ENCODE measurements around the gene IGFALS.

Gene IGFALS

GRCh38 chr16:1777375-1778199 is 15.9 kb downstream of the IGFALS start:
- Mint-ChIP-seq H3K27ac (no peak overlapping the region), H3K27me3 (ENCODE audit: low read depth, poor library complexity) (no peaks in the 10 kb centered on the region)
- no peak for TF ChIP-seq CTCF (IDR thresholded peaks at IDR 0.05)

GRCh38 chr16:1776991-1777374 is 16.5 kb downstream of the IGFALS start:
- DNase-seq = no peak
- H3K9me3 Mint-ChIP-seq = no peaks in the 10 kb centered on the region

More at GRCh38 chr16:1777375-1778199, 15.9 kb downstream of the IGFALS start:
- Mint-ChIP-seq H3K4me1 (peaks cover 16% of the 10 kb centered on the region), H3K4me3 (no peak overlapping the region), H3K9me3 (no peaks in the 10 kb centered on the region), H3K36me3 (ENCODE audit: low read depth) (no peaks in the 10 kb centered on the region)
- DNase-seq = no peak

DNA sequence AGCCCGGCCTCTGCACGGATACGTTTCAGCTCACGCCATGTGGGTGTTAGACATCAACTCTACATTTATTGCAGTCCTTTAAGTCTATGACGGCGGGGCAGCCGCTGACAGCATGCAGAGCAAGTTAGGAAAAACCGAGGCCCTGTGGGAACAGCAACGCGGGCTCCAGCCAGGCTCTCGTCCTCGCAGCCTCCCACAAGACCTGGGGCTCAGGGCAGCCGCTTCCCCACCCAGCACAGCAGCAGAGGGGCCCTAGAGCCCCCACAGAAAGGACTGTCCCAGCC is 16.9 kb downstream of the IGFALS start:
- no peak for TF ChIP-seq CTCF (IDR thresholded peaks at IDR 0.05)
- DNase-seq = no peak
- Mint-ChIP-seq H3K4me1 (peaks cover 20% of the 10 kb centered on the region), H3K27ac (peak overlapping the region; percentile 69), H3K4me3 (no peak overlapping the region), H3K9me3 (no peaks in the 10 kb centered on the region), H3K36me3 (ENCODE audit: low read depth) (no peaks in the 10 kb centered on the region), H3K27me3 (ENCODE audit: low read depth, poor library complexity) (no peaks in the 10 kb centered on the region)

More at GRCh38 chr16:1776991-1777374, 16.5 kb downstream of the IGFALS start:
- Mint-ChIP-seq H3K27ac (peak overlapping the region; percentile 69), H3K4me3 (no peak overlapping the region), H3K27me3 (ENCODE audit: low read depth, poor library complexity) (no peaks in the 10 kb centered on the region), H3K36me3 (ENCODE audit: low read depth) (no peaks in the 10 kb centered on the region), H3K4me1 (peaks cover 20% of the 10 kb centered on the region)
- TF ChIP-seq CTCF (IDR thresholded peaks at IDR 0.05) = no peak

DNA sequence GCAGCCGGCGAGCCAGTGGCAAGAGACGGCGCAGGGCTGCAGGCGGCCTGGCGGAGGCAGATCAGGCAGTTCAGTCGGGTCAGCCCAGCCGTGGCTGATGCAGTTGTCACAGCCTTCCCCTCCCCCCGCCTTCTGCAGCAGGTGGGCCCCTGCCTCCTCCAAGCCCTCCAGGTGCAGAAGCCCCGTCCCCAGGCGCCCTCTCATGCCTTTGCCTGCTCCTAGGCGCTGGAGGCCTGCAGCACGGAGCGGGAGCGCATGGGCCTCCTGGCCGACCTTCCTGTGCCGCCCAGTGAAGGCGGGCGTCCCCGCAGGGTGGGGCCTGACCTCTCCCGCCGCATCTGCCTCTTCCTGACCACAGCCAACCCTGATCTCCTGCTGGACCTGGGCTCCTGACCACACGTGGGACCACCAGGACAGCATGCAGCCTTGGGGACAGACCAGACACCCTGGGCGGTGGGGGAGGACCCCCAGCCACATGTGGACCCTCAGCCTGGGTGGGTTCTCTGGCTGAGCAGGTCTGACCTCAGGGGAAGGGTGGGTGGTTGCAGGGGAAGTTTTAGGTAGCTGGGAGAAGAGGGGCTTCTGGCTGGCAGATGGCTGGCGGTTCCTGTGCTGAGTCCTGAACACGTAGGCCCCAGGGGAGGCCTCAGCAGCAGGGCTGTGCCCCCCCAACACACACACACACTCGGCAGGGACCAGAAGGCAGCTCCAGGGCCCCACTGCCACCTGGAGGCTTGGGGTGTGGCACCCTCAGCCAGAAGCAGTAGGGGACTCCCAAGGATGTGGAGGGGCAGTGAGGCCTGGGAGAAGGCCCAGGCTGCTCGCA is 17.4 kb downstream of the IGFALS start:
- H3K36me3 Mint-ChIP-seq (ENCODE audit: low read depth) = no peaks in the 10 kb centered on the region
- peak overlapping the region; percentile 69 for H3K27ac Mint-ChIP-seq
- TF ChIP-seq CTCF (IDR thresholded peaks at IDR 0.05) = no peak
- H3K9me3 Mint-ChIP-seq = no peaks in the 10 kb centered on the region
- no peaks in the 10 kb centered on the region for H3K27me3 Mint-ChIP-seq (ENCODE audit: low read depth, poor library complexity)
- no peak for DNase-seq
- H3K4me3 Mint-ChIP-seq = no peak overlapping the region
- H3K4me1 Mint-ChIP-seq = peaks cover 14% of the 10 kb centered on the region

DNA sequence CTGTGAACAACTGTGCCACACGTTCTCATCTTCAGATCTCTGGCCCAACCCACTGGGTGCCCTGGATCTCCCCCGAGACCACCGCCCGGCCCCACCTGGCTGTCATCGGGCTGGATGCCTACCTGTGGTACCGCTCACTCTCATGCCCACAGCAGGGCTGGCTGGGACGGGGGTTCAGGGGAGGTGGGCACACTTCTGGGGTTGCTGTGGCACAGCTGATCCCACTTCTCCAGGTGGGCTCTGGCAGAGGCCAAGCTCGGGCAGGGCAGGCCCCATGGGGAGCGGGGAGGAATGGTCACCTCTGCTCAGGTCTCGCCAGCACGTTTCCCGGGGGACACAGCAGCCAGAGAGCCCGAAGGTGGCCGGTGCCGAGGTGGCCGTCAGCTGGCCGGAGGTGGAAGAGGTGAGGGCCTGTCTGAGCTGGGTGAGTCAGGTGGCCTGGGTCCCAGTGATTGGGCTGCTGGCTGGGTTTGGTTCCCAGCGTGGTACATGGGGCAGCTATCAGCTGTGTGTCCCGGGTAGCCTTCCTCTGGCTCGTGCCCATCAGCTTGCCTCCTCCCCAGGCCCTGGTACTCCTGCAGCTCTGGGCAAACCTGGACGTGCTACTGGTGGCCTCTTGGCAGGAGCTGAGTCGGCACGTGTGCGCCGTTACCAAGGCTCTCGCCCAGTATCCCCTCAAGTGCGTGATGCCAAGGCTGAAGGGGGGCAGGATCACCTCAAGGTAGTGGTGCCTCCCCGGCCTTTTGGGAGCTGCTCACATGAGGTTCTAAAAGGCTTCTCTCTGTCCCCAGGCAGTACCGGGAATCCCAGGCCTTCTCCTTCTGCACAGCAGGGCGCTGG is 18.3 kb downstream of the IGFALS start:
- H3K27ac Mint-ChIP-seq = no peak overlapping the region
- H3K4me3 Mint-ChIP-seq = no peak overlapping the region
- H3K4me1 Mint-ChIP-seq = peaks cover 13% of the 10 kb centered on the region
- TF ChIP-seq CTCF (IDR thresholded peaks at IDR 0.05) = no peak
- no peaks in the 10 kb centered on the region for H3K9me3 Mint-ChIP-seq
- no peaks in the 10 kb centered on the region for H3K36me3 Mint-ChIP-seq (ENCODE audit: low read depth)
- no peaks in the 10 kb centered on the region for H3K27me3 Mint-ChIP-seq (ENCODE audit: low read depth, poor library complexity)
- no peak for DNase-seq
